ENCODE results near the gene RNASEH1. TPM values are rescaled to one million over a fixed set of nuclear protein-coding genes. Genes with fewer than 3 reads are reported as not detected.
A peak's percentile ranks its signal among the peaks of the same experiment; 100 is the strongest.

The RNASEH1 gene
- total and polyA plus RNA-seq, 2 donors from 2014 or later = 6.8 to 21.1 TPM

DNA sequence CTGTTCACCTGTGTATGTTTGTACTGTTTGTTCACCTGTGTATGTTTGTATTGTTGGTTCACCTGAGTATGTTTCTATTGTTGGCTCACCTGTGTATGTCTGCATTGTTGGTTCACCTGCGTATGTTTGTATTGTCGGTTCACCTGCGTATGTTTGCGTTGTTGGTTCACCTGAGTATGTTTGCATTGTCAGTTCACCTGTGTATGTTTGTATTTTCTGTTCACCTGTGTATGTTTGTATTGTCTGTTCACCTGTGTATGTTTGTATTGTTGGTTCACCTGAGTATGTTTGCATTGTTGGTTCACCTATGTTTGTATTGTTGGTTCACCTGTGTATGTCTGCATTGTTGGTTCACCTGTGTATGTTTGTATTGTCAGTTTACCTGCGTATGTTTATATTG lies 53.4 kb downstream of the RNASEH1 start:
- peaks cover 13 to 46% (median 26%) of the 10 kb centered on the region in 3 donors for H3K36me3 ChIP-seq (ENCODE audit: control insufficient read depth in 2 of 3, insufficient read depth in 3 of 3, low read length in 3 of 3)
- FAIRE-seq (no peak), DNase-seq (no peak)
- intact Hi-C loops (cut with DNase I) = no loop called here
- TF ChIP-seq, protein P1, sequence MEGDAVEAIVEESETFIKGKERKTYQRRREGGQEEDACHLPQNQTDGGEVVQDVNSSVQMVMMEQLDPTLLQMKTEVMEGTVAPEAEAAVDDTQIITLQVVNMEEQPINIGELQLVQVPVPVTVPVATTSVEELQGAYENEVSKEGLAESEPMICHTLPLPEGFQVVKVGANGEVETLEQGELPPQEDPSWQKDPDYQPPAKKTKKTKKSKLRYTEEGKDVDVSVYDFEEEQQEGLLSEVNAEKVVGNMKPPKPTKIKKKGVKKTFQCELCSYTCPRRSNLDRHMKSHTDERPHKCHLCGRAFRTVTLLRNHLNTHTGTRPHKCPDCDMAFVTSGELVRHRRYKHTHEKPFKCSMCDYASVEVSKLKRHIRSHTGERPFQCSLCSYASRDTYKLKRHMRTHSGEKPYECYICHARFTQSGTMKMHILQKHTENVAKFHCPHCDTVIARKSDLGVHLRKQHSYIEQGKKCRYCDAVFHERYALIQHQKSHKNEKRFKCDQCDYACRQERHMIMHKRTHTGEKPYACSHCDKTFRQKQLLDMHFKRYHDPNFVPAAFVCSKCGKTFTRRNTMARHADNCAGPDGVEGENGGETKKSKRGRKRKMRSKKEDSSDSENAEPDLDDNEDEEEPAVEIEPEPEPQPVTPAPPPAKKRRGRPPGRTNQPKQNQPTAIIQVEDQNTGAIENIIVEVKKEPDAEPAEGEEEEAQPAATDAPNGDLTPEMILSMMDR (IDR thresholded peaks at IDR 0.05; ENCODE audit: borderline replicate concordance, extremely low read depth, insufficient read depth) = no peak
- peaks cover 3% of the 10 kb centered on the region for H3K27me3 ChIP-seq (ENCODE audit: control insufficient read depth, insufficient read depth, low read length)
- no peak overlapping the region for H3K4me3 ChIP-seq (ENCODE audit: low read length in 3 of 3)
- no peak overlapping the region for H3K9ac ChIP-seq (ENCODE audit: low read length in 3 of 3)
- no peak overlapping the region for H3K27ac ChIP-seq (ENCODE audit: low read depth in 2 of 2, low read length in 2 of 2)
- H3K4me1 ChIP-seq (ENCODE audit: control insufficient read depth in 2 of 3, insufficient read depth in 2 of 3, low read depth in 1 of 3, low read length in 3 of 3) = no peaks in the 10 kb centered on the region
- H3K9me3 ChIP-seq (ENCODE audit: control insufficient read depth in 2 of 3, insufficient read depth in 1 of 3, low read length in 3 of 3) = peaks cover 0 to 5% (median 0%) of the 10 kb centered on the region in 3 donors

DNA sequence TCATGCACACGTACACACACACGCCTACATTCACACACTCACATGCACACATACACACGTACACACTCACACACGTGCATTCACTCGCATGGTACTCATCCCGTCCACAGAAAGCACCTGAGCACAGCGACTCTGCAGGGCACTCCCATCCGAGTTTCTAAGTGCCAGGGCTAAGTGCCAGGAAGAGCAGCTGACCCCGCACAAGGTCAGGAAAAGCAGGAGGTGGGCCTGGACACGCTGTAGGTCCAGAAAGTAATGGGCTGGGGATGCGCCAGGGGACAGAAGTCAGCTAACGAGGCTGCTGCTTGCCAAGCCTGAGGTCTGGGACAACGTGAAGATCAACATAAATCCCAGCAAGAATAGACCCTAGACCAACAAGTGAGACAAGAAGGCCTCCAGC lies 54.6 kb downstream of the RNASEH1 start:
- Histone ChIP-seq H3K9me3 (ENCODE audit: control insufficient read depth in 2 of 3, insufficient read depth in 1 of 3, low read length in 3 of 3) (peaks cover 0 to 5% (median 0%) of the 10 kb centered on the region in 3 donors), H3K27me3 (ENCODE audit: control insufficient read depth, insufficient read depth, low read length) (peaks cover 3% of the 10 kb centered on the region), H3K27ac (ENCODE audit: low read depth in 2 of 2, low read length in 2 of 2) (no peak overlapping the region), H3K4me3 (ENCODE audit: low read length in 3 of 3) (no peak overlapping the region), H3K36me3 (ENCODE audit: control insufficient read depth in 2 of 3, insufficient read depth in 3 of 3, low read length in 3 of 3) (peaks cover 14 to 59% (median 28%) of the 10 kb centered on the region in 3 donors), H3K4me1 (ENCODE audit: control insufficient read depth in 2 of 3, insufficient read depth in 2 of 3, low read depth in 1 of 3, low read length in 3 of 3) (no peaks in the 10 kb centered on the region), H3K9ac (ENCODE audit: low read length in 3 of 3) (no peak overlapping the region)
- TF ChIP-seq, protein P1 (IDR thresholded peaks at IDR 0.05; ENCODE audit: borderline replicate concordance, extremely low read depth, insufficient read depth) = no peak
- intact Hi-C loops (cut with DNase I) = no loop called here
- FAIRE-seq = no peak
- DNase-seq = no peak

DNA sequence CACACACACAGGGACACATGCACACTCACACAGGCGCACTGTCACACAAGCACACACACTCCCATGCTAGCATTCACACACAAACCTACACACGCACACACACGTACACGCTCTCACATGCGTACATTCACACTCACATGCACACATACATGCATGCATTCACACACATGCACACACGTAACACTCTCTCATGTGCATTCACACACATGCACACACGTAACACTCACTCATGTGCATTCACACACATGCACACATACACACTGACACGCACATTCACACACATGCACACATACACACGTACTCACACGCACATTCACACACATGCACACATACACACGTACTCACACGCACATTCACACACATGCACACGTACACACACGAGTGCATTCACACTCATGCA lies 55.1 kb downstream of the RNASEH1 start:
- intact Hi-C loops (cut with DNase I) = no loop called here
- H3K9ac ChIP-seq (ENCODE audit: low read length in 3 of 3) = no peak overlapping the region
- H3K9me3 ChIP-seq (ENCODE audit: control insufficient read depth in 2 of 3, insufficient read depth in 1 of 3, low read length in 3 of 3) = peaks cover 0 to 5% (median 0%) of the 10 kb centered on the region in 3 donors
- H3K36me3 ChIP-seq (ENCODE audit: control insufficient read depth in 2 of 3, insufficient read depth in 3 of 3, low read length in 3 of 3) = peaks cover 15 to 61% (median 32%) of the 10 kb centered on the region in 3 donors
- H3K27ac ChIP-seq (ENCODE audit: low read depth in 2 of 2, low read length in 2 of 2) = no peak overlapping the region
- DNase-seq (no peak), FAIRE-seq (no peak)
- no peaks in the 10 kb centered on the region for H3K4me1 ChIP-seq (ENCODE audit: control insufficient read depth in 2 of 3, insufficient read depth in 2 of 3, low read depth in 1 of 3, low read length in 3 of 3)
- TF ChIP-seq, protein P1 (IDR thresholded peaks at IDR 0.05; ENCODE audit: borderline replicate concordance, extremely low read depth, insufficient read depth) = no peak
- H3K4me3 ChIP-seq (ENCODE audit: low read length in 3 of 3) = peak overlapping the region in 1 of 3 donors; percentile 36
- peaks cover 3% of the 10 kb centered on the region for H3K27me3 ChIP-seq (ENCODE audit: control insufficient read depth, insufficient read depth, low read length)

Data from kidney (tissue), 14 donors.